ENCODE results near the gene ANKRD55. TPM values are rescaled to one million over a fixed set of nuclear protein-coding genes. Genes with fewer than 3 reads are reported as not detected.

Gene ANKRD55
- total RNA-seq, 2 experiments from 2014 or later = 9.7 to 10.2 TPM

GRCh38 chr5:56072863-56073766, 160.0 kb downstream of the ANKRD55 start:
- intact Hi-C loops (cut with DNase I, micrococcal nuclease) = no loop called here
- H3K27me3 ChIP-seq (ENCODE audit: control insufficient read depth in 1 of 2, insufficient read depth in 2 of 2, low read length in 2 of 2) = no peaks in the 10 kb centered on the region
- H3K4me1 ChIP-seq (ENCODE audit: insufficient read depth, low read length) = peaks cover 55% of the 10 kb centered on the region
- H3K9me3 ChIP-seq (ENCODE audit: control insufficient read depth in 1 of 2, insufficient read depth in 1 of 2, low read length in 2 of 2) = peaks cover 0 to 4% of the 10 kb centered on the region in 2 experiments
- no peak overlapping the region for H3K27ac ChIP-seq (ENCODE audit: low read depth in 1 of 2, low read length in 2 of 2)
- Mint-ChIP-seq H3K4me3 (peak overlapping the region; percentile 7), H3K27me3 (no peaks in the 10 kb centered on the region), H3K9me3 (peaks cover 2% of the 10 kb centered on the region), H3K36me3 (ENCODE audit: low read depth) (peaks cover 4% of the 10 kb centered on the region), H3K27ac (peak overlapping the region; percentile 96), H3K4me1 (ENCODE audit: low read depth) (peaks cover 77% of the 10 kb centered on the region)
- POLR2A ChIA-PET = interaction anchor here (1.4 to 5.0 kb wide), 6 partner anchors 8 to 87 kb away, joined by 3 to 24 read pairs (median 5); partner anchors contain the start of gene IL6ST
- DNase-seq = no peak
- TF ChIP-seq CTCF (IDR thresholded peaks at IDR 0.05) = no peak
- H3K36me3 ChIP-seq (ENCODE audit: insufficient read depth, low read length) = no peaks in the 10 kb centered on the region
- ATAC-seq (ENCODE audit: poor library complexity) = no peak
- no peak overlapping the region for H3K4me3 ChIP-seq (ENCODE audit: low read length)
- CTCF ChIA-PET = no interaction called here

GRCh38 chr5:56071470-56071869, 161.7 kb downstream of the ANKRD55 start:
- TF ChIP-seq CTCF (IDR thresholded peaks at IDR 0.05) = no peak
- ChIA-PET POLR2A (interaction anchor here (0.9 to 5.0 kb wide), 11 partner anchors 9 to 77 kb away, joined by 3 to 24 read pairs (median 4); partner anchors contain the start of gene IL6ST), CTCF (no interaction called here)
- Mint-ChIP-seq H3K4me3 (peak overlapping the region; percentile 59), H3K4me1 (ENCODE audit: low read depth) (peaks cover 84% of the 10 kb centered on the region), H3K36me3 (ENCODE audit: low read depth) (peaks cover 4% of the 10 kb centered on the region), H3K9me3 (peaks cover 2% of the 10 kb centered on the region), H3K27me3 (no peaks in the 10 kb centered on the region), H3K27ac (peak overlapping the region; percentile 96)
- Histone ChIP-seq H3K9me3 (ENCODE audit: control insufficient read depth in 1 of 2, insufficient read depth in 1 of 2, low read length in 2 of 2) (peaks cover 0 to 4% of the 10 kb centered on the region in 2 experiments), H3K27ac (ENCODE audit: low read depth in 1 of 2, low read length in 2 of 2) (peak overlapping the region; percentile 64 to 84), H3K4me1 (ENCODE audit: insufficient read depth, low read length) (peaks cover 58% of the 10 kb centered on the region), H3K27me3 (ENCODE audit: control insufficient read depth in 1 of 2, insufficient read depth in 2 of 2, low read length in 2 of 2) (no peaks in the 10 kb centered on the region), H3K36me3 (ENCODE audit: insufficient read depth, low read length) (no peaks in the 10 kb centered on the region), H3K4me3 (ENCODE audit: low read length) (peak overlapping the region; percentile 3)
- DNase-seq (no peak), ATAC-seq (ENCODE audit: poor library complexity) (no peak)
- intact Hi-C loops (cut with DNase I, micrococcal nuclease) = loop anchor here in 1 of 2 experiments (1.0 kb wide), 1 partner anchor 10 kb away; no protein-coding TSS in a partner anchor

GRCh38 chr5:56070851-56071465, 162.2 kb downstream of the ANKRD55 start:
- Mint-ChIP-seq H3K9me3 (peaks cover 2% of the 10 kb centered on the region), H3K36me3 (ENCODE audit: low read depth) (peaks cover 4% of the 10 kb centered on the region), H3K4me3 (peak overlapping the region; percentile 59), H3K4me1 (ENCODE audit: low read depth) (peaks cover 84% of the 10 kb centered on the region), H3K27me3 (no peaks in the 10 kb centered on the region), H3K27ac (peak overlapping the region; percentile 96)
- H3K27me3 ChIP-seq (ENCODE audit: control insufficient read depth in 1 of 2, insufficient read depth in 2 of 2, low read length in 2 of 2) = no peaks in the 10 kb centered on the region
- peak overlapping the region; percentile 64 to 84 for H3K27ac ChIP-seq (ENCODE audit: low read depth in 1 of 2, low read length in 2 of 2)
- peak overlapping the region; percentile 3 for H3K4me3 ChIP-seq (ENCODE audit: low read length)
- no peak for TF ChIP-seq CTCF (IDR thresholded peaks at IDR 0.05)
- DNase-seq (peak in 3 of 14 experiments; percentile 54 to 71 (median 58)), ATAC-seq (ENCODE audit: poor library complexity) (peak; percentile 86)
- CTCF ChIA-PET = no interaction called here
- POLR2A ChIA-PET = interaction anchor here (0.7 to 5.0 kb wide), 9 partner anchors 11 to 77 kb away, joined by 3 to 24 read pairs (median 4); partner anchors contain the start of gene IL6ST
- intact Hi-C loops (cut with DNase I, micrococcal nuclease) = loop anchor here in 1 of 2 experiments (1.0 kb wide), 1 partner anchor 10 kb away; no protein-coding TSS in a partner anchor
- no peaks in the 10 kb centered on the region for H3K36me3 ChIP-seq (ENCODE audit: insufficient read depth, low read length)
- peaks cover 0 to 4% of the 10 kb centered on the region in 2 experiments for H3K9me3 ChIP-seq (ENCODE audit: control insufficient read depth in 1 of 2, insufficient read depth in 1 of 2, low read length in 2 of 2)
- H3K4me1 ChIP-seq (ENCODE audit: insufficient read depth, low read length) = peaks cover 58% of the 10 kb centered on the region
